ENCODE measurements around the gene SH3RF1. TPM values are rescaled to one million over a fixed set of nuclear protein-coding genes. Genes with fewer than 3 reads are reported as not detected.

Gene SH3RF1
- total RNA-seq, 2 donors from 2014 or later = 7.8 to 12.4 TPM

DNA sequence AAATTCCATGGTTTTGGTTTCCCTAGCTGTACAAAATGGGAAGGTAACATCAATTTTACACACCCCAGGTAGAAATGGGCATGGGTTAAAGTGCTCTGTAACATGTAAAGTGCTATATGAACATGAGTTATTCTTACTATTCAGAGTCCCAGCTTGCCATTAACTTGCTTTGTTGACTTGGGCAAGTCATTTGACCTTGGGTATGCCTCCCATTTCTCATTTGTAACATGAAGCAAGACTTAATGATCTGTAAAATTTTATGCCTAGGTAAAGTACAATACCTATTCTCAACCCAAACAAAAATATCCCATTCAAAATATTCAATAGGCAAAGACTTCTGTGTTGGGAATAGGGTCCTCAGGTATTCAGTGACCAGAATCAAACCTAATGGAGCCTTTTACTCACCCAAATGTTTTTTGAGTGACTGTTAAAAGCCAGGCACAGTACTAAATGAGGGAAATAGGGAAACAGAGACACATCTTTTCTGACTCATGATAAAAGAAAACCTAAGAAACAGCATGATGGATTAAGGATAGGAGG, 126.6 kb downstream of the SH3RF1 start:
- Histone ChIP-seq H3K4me1 (no peaks in the 10 kb centered on the region), H3K36me3 (no peaks in the 10 kb centered on the region), H3K27me3 (no peaks in the 10 kb centered on the region), H3K9me3 (no peaks in the 10 kb centered on the region), H3K4me3 (no peak overlapping the region), H3K27ac (no peak overlapping the region)
- TF ChIP-seq, protein P1, sequence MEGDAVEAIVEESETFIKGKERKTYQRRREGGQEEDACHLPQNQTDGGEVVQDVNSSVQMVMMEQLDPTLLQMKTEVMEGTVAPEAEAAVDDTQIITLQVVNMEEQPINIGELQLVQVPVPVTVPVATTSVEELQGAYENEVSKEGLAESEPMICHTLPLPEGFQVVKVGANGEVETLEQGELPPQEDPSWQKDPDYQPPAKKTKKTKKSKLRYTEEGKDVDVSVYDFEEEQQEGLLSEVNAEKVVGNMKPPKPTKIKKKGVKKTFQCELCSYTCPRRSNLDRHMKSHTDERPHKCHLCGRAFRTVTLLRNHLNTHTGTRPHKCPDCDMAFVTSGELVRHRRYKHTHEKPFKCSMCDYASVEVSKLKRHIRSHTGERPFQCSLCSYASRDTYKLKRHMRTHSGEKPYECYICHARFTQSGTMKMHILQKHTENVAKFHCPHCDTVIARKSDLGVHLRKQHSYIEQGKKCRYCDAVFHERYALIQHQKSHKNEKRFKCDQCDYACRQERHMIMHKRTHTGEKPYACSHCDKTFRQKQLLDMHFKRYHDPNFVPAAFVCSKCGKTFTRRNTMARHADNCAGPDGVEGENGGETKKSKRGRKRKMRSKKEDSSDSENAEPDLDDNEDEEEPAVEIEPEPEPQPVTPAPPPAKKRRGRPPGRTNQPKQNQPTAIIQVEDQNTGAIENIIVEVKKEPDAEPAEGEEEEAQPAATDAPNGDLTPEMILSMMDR (IDR thresholded peaks at IDR 0.05) = no peak
- DNase-seq (ENCODE audit: low spot score) = no peak

DNA sequence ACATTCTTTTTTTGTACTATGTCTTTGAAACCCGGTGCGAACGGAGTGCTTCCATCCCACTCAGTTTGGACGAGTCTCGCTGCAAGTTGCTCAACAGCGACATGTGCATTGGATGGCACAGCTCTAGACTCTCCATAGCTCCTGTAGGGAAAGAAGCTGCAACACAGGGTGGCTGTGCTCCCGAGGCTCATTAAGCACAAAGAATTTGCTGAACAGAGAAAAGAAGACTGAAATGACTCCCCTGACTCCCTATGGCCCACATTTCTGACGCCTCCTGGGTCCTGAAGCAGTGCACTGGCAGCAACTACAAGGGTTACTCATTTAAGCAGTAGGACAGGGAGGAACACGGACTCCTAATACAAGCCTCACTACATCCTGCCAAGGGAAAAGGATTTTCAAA, 127.4 kb downstream of the SH3RF1 start:
- DNase-seq (ENCODE audit: low spot score) = no peak
- TF ChIP-seq, protein P1 (IDR thresholded peaks at IDR 0.05) = no peak
- Histone ChIP-seq H3K9me3 (no peaks in the 10 kb centered on the region), H3K36me3 (no peaks in the 10 kb centered on the region), H3K27me3 (no peaks in the 10 kb centered on the region), H3K4me3 (no peak overlapping the region), H3K27ac (no peak overlapping the region), H3K4me1 (no peaks in the 10 kb centered on the region)

DNA sequence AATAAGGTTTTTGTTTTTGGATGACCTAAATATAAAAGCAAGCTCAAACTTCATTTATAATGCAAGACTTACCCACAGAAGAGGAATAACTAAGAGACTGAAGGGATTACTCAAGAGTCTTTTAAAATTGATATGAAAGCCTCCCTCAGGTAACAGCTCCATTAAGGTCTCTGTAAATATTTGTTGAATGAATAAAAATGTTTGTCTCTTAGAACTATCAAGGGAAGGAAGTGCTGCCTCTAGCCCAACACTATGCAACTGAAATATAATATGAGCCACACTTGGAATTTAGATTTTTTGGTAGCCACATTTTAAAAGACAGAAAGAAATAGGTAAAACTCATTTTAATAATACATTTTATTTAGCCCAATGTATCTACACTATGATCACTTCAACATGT, 127.8 kb downstream of the SH3RF1 start:
- Histone ChIP-seq H3K4me3 (no peak overlapping the region), H3K27me3 (no peaks in the 10 kb centered on the region), H3K9me3 (no peaks in the 10 kb centered on the region), H3K27ac (no peak overlapping the region), H3K4me1 (no peaks in the 10 kb centered on the region), H3K36me3 (no peaks in the 10 kb centered on the region)
- no peak for DNase-seq (ENCODE audit: low spot score)
- TF ChIP-seq, protein P1 (IDR thresholded peaks at IDR 0.05) = no peak

DNA sequence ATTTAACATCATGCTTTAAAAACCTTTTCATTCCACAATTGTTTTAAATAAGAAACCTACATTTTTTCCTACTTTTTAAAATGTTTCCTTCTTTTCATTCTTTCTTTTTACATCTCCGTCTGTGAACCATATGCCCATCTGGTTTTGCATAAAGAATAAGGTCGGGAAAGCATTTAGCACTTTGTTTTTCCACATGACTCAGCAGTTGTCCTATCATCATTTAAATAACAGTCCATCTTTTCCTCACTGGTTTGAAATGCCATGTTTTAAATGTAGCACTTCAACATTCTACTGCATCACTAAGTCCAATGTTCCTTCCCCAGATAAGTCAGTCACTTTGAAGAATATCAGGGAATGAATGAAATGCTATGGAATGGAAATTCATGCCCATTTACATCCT, 128.4 kb downstream of the SH3RF1 start:
- no peak overlapping the region for H3K27ac ChIP-seq
- no peak overlapping the region for H3K4me3 ChIP-seq
- TF ChIP-seq, protein P1 (IDR thresholded peaks at IDR 0.05) = no peak
- DNase-seq (ENCODE audit: low spot score) = no peak
- no peaks in the 10 kb centered on the region for H3K36me3 ChIP-seq
- no peaks in the 10 kb centered on the region for H3K9me3 ChIP-seq
- no peaks in the 10 kb centered on the region for H3K4me1 ChIP-seq
- no peaks in the 10 kb centered on the region for H3K27me3 ChIP-seq

DNA sequence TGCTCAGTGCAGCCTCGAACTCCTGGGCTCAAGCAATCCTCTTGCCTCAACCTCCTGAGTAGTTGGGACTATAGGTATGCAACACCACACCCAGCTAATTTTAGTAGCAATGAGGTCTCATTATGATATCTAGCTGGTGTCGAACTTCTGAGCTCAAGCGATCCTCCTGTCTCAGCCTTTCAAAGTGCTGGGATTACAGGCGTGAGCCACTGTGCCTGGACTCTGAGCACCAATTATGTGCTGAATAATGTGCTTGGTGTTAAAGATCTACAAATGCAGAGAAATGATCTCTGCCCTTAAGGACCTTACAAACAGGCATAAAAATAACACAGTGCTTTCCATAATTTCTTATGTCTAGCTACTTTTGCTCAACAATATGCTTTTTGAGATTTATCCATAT, 131.7 kb downstream of the SH3RF1 start:
- TF ChIP-seq, protein P1 (IDR thresholded peaks at IDR 0.05) = no peak
- DNase-seq (ENCODE audit: low spot score) = no peak
- Histone ChIP-seq H3K4me3 (no peak overlapping the region), H3K27ac (no peak overlapping the region), H3K27me3 (no peaks in the 10 kb centered on the region), H3K4me1 (peaks cover 0 to 27% of the 10 kb centered on the region in 2 donors), H3K9me3 (no peaks in the 10 kb centered on the region), H3K36me3 (no peaks in the 10 kb centered on the region)

DNA sequence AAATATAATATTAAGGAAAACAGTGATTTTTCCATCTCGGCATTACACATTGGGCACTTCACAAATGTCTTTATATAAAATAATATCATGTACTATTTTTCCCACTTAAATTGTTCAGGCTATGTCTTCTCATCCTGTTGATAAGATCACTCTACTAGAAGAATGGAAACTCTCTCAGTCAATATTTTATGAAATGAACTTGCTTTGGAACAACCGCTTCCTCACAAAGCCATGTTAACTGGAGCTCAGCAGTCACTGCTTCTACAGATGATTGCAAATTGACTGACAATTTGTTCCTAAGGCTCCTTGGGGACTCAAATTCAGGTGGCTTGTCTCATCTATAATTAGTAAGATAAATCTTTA, 133.2 kb downstream of the SH3RF1 start:
- Histone ChIP-seq H3K27ac (no peak overlapping the region), H3K36me3 (no peaks in the 10 kb centered on the region), H3K4me1 (peaks cover 0 to 33% of the 10 kb centered on the region in 2 donors), H3K9me3 (no peaks in the 10 kb centered on the region), H3K4me3 (no peak overlapping the region), H3K27me3 (no peaks in the 10 kb centered on the region)
- TF ChIP-seq, protein P1 (IDR thresholded peaks at IDR 0.05) = no peak
- DNase-seq (ENCODE audit: low spot score) = no peak

All from right atrium auricular region (tissue), 2 donors.